Measurements from ENCODE around the gene PYROXD2. TPM values are rescaled to one million over a fixed set of nuclear protein-coding genes. Genes with fewer than 3 reads are reported as not detected.

The PYROXD2 gene
- total RNA-seq, 1 experiment from 2014 or later, result 2.3 TPM

GRCh38 chr10:98397089-98397600 lies 17.8 kb downstream of the PYROXD2 start:
- BruUV-seq (replicated peaks), result no TSS peak
- Histone ChIP-seq H3K4me1 (ENCODE audit: control insufficient read depth, insufficient read depth, low read length) (no peaks in the 10 kb centered on the region), H3K27ac (ENCODE audit: low read length) (no peak overlapping the region), H3K36me3 (ENCODE audit: control insufficient read depth, insufficient read depth, low read length) (no peaks in the 10 kb centered on the region), H3K9me3 (ENCODE audit: control insufficient read depth, insufficient read depth, low read depth, low read length) (no peaks in the 10 kb centered on the region), H3K4me3 (ENCODE audit: low read depth in 2 of 2, low read length in 2 of 2) (no peak overlapping the region), H3K27me3 (ENCODE audit: control insufficient read depth, insufficient read depth, low read length) (peaks cover 3% of the 10 kb centered on the region; the same call in 1 of the 2 replicates)
- TF ChIP-seq POLR2AphosphoS5 (IDR thresholded peaks at IDR 0.05; ENCODE audit: low read depth, low read length), result no peak
- no peak for TF ChIP-seq CTCF (IDR thresholded peaks at IDR 0.05)
- TF ChIP-seq TCF7L2 (IDR thresholded peaks at IDR 0.05; ENCODE audit: low read depth, low read length), result no peak
- no peak for TF ChIP-seq SIN3A (IDR thresholded peaks at IDR 0.05; ENCODE audit: borderline replicate concordance, insufficient read depth, low read depth, low read length)
- no peak for TF ChIP-seq REST (IDR thresholded peaks at IDR 0.05; ENCODE audit: insufficient read depth in 1 of 2, low read depth in 2 of 2, low read length in 1 of 2)
- ChIA-PET CTCF (no interaction called here), POLR2A (no interaction called here)
- ATAC-seq, result no peak
- intact Hi-C loops (cut with micrococcal nuclease; ENCODE audit: unreplicated experiment) (loop anchor here (10.0 kb wide), 1 partner anchor 132 kb away; the partner anchor contains the start of gene LOXL4), in situ Hi-C loops (cut with HindIII; ENCODE audit: low pct_unique_long_range_greater_than_20kb, low sequenced_read_pairs) (no loop called here)
- no peak for DNase-seq (ENCODE audit: low read depth, low spot score)

- no peak for ATAC-seq
- CTCF ChIA-PET, result no interaction called here
- Histone ChIP-seq H3K4me3 (ENCODE audit: low read depth in 2 of 2, low read length in 2 of 2) (no peak overlapping the region), H3K9me3 (ENCODE audit: control insufficient read depth, insufficient read depth, low read depth, low read length) (no peaks in the 10 kb centered on the region), H3K27me3 (ENCODE audit: control insufficient read depth, insufficient read depth, low read length) (peaks cover 3% of the 10 kb centered on the region; the same call in 1 of the 2 replicates), H3K27ac (ENCODE audit: low read length) (no peak overlapping the region), H3K36me3 (ENCODE audit: control insufficient read depth, insufficient read depth, low read length) (no peaks in the 10 kb centered on the region), H3K4me1 (ENCODE audit: control insufficient read depth, insufficient read depth, low read length) (no peaks in the 10 kb centered on the region)
- TF ChIP-seq SIN3A (IDR thresholded peaks at IDR 0.05; ENCODE audit: borderline replicate concordance, insufficient read depth, low read depth, low read length) (no peak), POLR2AphosphoS5 (IDR thresholded peaks at IDR 0.05; ENCODE audit: low read depth, low read length) (no peak), TCF7L2 (IDR thresholded peaks at IDR 0.05; ENCODE audit: low read depth, low read length) (no peak), CTCF (IDR thresholded peaks at IDR 0.05) (no peak), REST (IDR thresholded peaks at IDR 0.05; ENCODE audit: insufficient read depth in 1 of 2, low read depth in 2 of 2, low read length in 1 of 2) (no peak)
- DNase-seq (ENCODE audit: low read depth, low spot score), result no peak
- intact Hi-C loops (cut with micrococcal nuclease; ENCODE audit: unreplicated experiment) (loop anchor here (10.0 kb wide), 1 partner anchor 132 kb away; the partner anchor contains the start of gene LOXL4), in situ Hi-C loops (cut with HindIII; ENCODE audit: low pct_unique_long_range_greater_than_20kb, low sequenced_read_pairs) (no loop called here)
- POLR2A ChIA-PET, result no interaction called here
- BruUV-seq (replicated peaks), result no TSS peak
Measured at GRCh38 chr10:98396096-98397063, 18.6 kb downstream of the PYROXD2 start.
